ENCODE results near the gene RAMAC. TPM values are rescaled to one million over a fixed set of nuclear protein-coding genes. Genes with fewer than 3 reads are reported as not detected.
A peak's percentile ranks its signal among the peaks of the same experiment; 100 is the strongest.

The RAMAC gene
- polyA plus RNA-seq, 1 of the 3 experiments (the other 2 are of a cell fraction) = 25.9 TPM

DNA sequence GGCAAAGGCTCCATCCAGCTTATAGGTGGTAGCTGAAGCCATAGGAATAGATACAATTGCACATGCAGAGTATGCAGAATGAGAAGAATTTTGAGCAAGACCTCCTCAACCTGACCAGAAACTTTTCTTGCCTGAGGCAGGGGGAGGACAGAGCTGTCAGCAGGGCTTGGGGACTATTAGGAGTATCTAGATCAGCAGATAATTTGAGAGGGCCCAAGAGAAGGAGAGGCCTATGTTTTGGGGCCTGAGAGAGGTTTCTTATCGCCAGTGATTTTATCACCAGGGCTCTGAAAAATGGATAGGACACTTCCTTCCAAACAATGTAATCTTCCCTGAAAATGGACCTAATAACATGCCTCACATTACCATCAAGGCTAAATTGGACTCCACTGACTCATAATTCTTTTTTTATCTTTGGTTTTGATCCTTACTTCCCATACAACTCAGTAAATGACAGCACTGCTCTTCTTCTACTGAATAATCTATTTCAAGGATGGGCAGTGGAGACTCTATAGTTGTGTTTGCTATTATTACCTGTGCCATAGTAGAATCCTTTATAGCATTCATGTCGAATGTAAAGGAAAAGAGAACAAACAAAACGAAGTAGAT is 15.8 kb upstream of the RAMAC start (continued):
- TF ChIP-seq TAF1 (IDR thresholded peaks at IDR 0.05; ENCODE audit: borderline replicate concordance, low read depth, low read length) (no peak), GATA2 (CRISPR knock-in tag; IDR thresholded peaks at IDR 0.05) (peak; percentile 64), FOSL2 (IDR thresholded peaks at IDR 0.05; ENCODE audit: borderline replicate concordance, low read depth) (no peak), SMC3 (IDR thresholded peaks at IDR 0.05; ENCODE audit: low read depth, low read length) (no peak), TCF12 (IDR thresholded peaks at IDR 0.05) (no peak), EZH2phosphoT487 (IDR thresholded peaks at IDR 0.05; ENCODE audit: borderline replicate concordance, low read depth) (no peak)
- TF ChIP-seq, protein P1, sequence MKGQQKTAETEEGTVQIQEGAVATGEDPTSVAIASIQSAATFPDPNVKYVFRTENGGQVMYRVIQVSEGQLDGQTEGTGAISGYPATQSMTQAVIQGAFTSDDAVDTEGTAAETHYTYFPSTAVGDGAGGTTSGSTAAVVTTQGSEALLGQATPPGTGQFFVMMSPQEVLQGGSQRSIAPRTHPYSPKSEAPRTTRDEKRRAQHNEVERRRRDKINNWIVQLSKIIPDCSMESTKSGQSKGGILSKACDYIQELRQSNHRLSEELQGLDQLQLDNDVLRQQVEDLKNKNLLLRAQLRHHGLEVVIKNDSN (IDR thresholded peaks at IDR 0.05; ENCODE audit: borderline replicate concordance, low read depth) = no peak

DNA sequence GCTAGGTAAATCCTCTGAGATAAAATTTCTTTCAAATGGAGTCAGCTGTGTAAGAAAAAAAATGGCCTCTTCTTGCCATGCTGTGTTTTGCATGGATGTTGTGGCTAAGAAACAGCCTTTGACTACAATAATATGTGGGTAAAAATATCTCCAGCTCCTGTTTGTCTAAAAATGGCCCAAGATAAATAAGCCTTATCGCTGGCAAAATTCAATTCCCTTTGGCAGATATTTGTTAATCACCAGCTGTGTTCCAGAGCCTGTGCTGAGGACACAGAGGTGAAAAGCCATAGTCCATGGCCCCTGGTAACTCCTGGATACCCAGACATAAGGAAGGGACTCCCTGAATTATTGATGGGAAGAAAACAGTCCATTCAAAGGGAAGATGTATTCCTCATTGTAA is 15.3 kb upstream of the RAMAC start:
- Histone ChIP-seq H3F3A (replicated peaks; ENCODE audit: insufficient read depth) (no peaks in the 10 kb centered on the region), H3K9me2 (no peaks in the 10 kb centered on the region), H4K20me1 (ENCODE audit: insufficient read depth) (no peaks in the 10 kb centered on the region), H3K27ac (ENCODE audit: low read depth in 2 of 2, low read length in 1 of 2) (peak overlapping the region in 1 of 2 experiments; percentile 71; a peak in 2 of 4 replicates), H3K4me1 (ENCODE audit: control insufficient read depth in 1 of 2, insufficient read depth in 2 of 2, low read depth in 1 of 2, low read length in 1 of 2) (peaks cover 0 to 13% of the 10 kb centered on the region in 2 experiments; a peak in 2 of 4 replicates), H3K9me3 (no peaks in the 10 kb centered on the region), H3K4me2 (no peak overlapping the region), H3K79me2 (ENCODE audit: insufficient read depth) (no peaks in the 10 kb centered on the region), H2AFZ (ENCODE audit: low read depth) (no peak overlapping the region), H3K4me3 (ENCODE audit: low read depth in 2 of 2, low read length in 1 of 2) (no peak overlapping the region), H3K9ac (no peak overlapping the region), H3K36me3 (replicated peaks in 1 of 2; ENCODE audit: control insufficient read depth in 1 of 2, insufficient read depth in 2 of 2, low read length in 1 of 2) (no peaks in the 10 kb centered on the region), H3K27me3 (ENCODE audit: insufficient read depth) (no peaks in the 10 kb centered on the region)
- 31% methylated on average over 1 of the region's 1 CpG for WGBS (ENCODE audit: low lambda C conversion rate)
- ChIA-PET POLR2A (interaction anchor here (0.6 to 1.7 kb wide), 6 partner anchors 10 to 430 kb away, joined by 3 to 16 read pairs (median 4); partner anchors contain the start of genes RAMAC and RPS17), CTCF (interaction anchor here (0.6 to 2.6 kb wide), 8 partner anchors 13 to 121 kb away, joined by 3 to 11 read pairs (median 4); partner anchors contain the start of genes C15orf40 and RAMAC)
- DNase-seq = peak; percentile 50
- TF ChIP-seq YY1 (IDR thresholded peaks at IDR 0.05; ENCODE audit: low read depth) = no peak
- peak; percentile 44 for TF ChIP-seq GATA2 (CRISPR knock-in tag; IDR thresholded peaks at IDR 0.05)
- peak; percentile 73 for TF ChIP-seq RCOR1 (IDR thresholded peaks at IDR 0.05; ENCODE audit: low read length)
- TF ChIP-seq, protein P2, sequence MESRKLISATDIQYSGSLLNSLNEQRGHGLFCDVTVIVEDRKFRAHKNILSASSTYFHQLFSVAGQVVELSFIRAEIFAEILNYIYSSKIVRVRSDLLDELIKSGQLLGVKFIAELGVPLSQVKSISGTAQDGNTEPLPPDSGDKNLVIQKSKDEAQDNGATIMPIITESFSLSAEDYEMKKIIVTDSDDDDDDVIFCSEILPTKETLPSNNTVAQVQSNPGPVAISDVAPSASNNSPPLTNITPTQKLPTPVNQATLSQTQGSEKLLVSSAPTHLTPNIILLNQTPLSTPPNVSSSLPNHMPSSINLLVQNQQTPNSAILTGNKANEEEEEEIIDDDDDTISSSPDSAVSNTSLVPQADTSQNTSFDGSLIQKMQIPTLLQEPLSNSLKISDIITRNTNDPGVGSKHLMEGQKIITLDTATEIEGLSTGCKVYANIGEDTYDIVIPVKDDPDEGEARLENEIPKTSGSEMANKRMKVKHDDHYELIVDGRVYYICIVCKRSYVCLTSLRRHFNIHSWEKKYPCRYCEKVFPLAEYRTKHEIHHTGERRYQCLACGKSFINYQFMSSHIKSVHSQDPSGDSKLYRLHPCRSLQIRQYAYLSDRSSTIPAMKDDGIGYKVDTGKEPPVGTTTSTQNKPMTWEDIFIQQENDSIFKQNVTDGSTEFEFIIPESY (IDR thresholded peaks at IDR 0.05; ENCODE audit: borderline replicate concordance, low read depth) = no peak
- TF ChIP-seq TCF12 (IDR thresholded peaks at IDR 0.05) = peak; percentile 4; the same call in 1 of the 2 replicates
- no peak for TF ChIP-seq FOSL2 (IDR thresholded peaks at IDR 0.05; ENCODE audit: borderline replicate concordance, low read depth)
- TF ChIP-seq TEAD4 (IDR thresholded peaks at IDR 0.05; ENCODE audit: borderline replicate concordance, insufficient read depth) = no peak
- no peak for TF ChIP-seq RXRA (IDR thresholded peaks at IDR 0.05; ENCODE audit: borderline replicate concordance, low read depth)
- no peak for TF ChIP-seq EZH2phosphoT487 (IDR thresholded peaks at IDR 0.05; ENCODE audit: borderline replicate concordance, low read depth)
- TF ChIP-seq, protein P3, sequence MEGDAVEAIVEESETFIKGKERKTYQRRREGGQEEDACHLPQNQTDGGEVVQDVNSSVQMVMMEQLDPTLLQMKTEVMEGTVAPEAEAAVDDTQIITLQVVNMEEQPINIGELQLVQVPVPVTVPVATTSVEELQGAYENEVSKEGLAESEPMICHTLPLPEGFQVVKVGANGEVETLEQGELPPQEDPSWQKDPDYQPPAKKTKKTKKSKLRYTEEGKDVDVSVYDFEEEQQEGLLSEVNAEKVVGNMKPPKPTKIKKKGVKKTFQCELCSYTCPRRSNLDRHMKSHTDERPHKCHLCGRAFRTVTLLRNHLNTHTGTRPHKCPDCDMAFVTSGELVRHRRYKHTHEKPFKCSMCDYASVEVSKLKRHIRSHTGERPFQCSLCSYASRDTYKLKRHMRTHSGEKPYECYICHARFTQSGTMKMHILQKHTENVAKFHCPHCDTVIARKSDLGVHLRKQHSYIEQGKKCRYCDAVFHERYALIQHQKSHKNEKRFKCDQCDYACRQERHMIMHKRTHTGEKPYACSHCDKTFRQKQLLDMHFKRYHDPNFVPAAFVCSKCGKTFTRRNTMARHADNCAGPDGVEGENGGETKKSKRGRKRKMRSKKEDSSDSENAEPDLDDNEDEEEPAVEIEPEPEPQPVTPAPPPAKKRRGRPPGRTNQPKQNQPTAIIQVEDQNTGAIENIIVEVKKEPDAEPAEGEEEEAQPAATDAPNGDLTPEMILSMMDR (IDR thresholded peaks at IDR 0.05) = no peak
- no peak for TF ChIP-seq GABPA (IDR thresholded peaks at IDR 0.05; ENCODE audit: low read depth)
- no peak for TF ChIP-seq TAF1 (IDR thresholded peaks at IDR 0.05; ENCODE audit: borderline replicate concordance, low read depth, low read length)
- TF ChIP-seq FOXJ3 (CRISPR knock-in tag; IDR thresholded peaks at IDR 0.05) = no peak
- TF ChIP-seq EP300 (IDR thresholded peaks at IDR 0.05; ENCODE audit: borderline replicate concordance in 1 of 2, low read depth in 1 of 2, low read length in 1 of 2) = peak in 1 of 2 experiments; percentile 76; a peak in 2 of 4 replicates
- TF ChIP-seq, protein P4, sequence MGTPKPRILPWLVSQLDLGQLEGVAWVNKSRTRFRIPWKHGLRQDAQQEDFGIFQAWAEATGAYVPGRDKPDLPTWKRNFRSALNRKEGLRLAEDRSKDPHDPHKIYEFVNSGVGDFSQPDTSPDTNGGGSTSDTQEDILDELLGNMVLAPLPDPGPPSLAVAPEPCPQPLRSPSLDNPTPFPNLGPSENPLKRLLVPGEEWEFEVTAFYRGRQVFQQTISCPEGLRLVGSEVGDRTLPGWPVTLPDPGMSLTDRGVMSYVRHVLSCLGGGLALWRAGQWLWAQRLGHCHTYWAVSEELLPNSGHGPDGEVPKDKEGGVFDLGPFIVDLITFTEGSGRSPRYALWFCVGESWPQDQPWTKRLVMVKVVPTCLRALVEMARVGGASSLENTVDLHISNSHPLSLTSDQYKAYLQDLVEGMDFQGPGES (IDR thresholded peaks at IDR 0.05; ENCODE audit: low read depth, low read length) = no peak
- no peak for TF ChIP-seq RAD21 (IDR thresholded peaks at IDR 0.05; ENCODE audit: low read length)
- TF ChIP-seq NRF1 (IDR thresholded peaks at IDR 0.05; ENCODE audit: low read depth, low read length) = no peak
- TF ChIP-seq JUND (IDR thresholded peaks at IDR 0.05) = no peak
- TF ChIP-seq, protein P5, sequence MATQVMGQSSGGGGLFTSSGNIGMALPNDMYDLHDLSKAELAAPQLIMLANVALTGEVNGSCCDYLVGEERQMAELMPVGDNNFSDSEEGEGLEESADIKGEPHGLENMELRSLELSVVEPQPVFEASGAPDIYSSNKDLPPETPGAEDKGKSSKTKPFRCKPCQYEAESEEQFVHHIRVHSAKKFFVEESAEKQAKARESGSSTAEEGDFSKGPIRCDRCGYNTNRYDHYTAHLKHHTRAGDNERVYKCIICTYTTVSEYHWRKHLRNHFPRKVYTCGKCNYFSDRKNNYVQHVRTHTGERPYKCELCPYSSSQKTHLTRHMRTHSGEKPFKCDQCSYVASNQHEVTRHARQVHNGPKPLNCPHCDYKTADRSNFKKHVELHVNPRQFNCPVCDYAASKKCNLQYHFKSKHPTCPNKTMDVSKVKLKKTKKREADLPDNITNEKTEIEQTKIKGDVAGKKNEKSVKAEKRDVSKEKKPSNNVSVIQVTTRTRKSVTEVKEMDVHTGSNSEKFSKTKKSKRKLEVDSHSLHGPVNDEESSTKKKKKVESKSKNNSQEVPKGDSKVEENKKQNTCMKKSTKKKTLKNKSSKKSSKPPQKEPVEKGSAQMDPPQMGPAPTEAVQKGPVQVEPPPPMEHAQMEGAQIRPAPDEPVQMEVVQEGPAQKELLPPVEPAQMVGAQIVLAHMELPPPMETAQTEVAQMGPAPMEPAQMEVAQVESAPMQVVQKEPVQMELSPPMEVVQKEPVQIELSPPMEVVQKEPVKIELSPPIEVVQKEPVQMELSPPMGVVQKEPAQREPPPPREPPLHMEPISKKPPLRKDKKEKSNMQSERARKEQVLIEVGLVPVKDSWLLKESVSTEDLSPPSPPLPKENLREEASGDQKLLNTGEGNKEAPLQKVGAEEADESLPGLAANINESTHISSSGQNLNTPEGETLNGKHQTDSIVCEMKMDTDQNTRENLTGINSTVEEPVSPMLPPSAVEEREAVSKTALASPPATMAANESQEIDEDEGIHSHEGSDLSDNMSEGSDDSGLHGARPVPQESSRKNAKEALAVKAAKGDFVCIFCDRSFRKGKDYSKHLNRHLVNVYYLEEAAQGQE (IDR thresholded peaks at IDR 0.05; ENCODE audit: low read depth, low read length) = no peak

All from SK-N-SH (cell line).